CD4-positive, alpha-beta T cell treated with Interferon gamma for 1 hour (primary cell): ENCODE measurements around the gene CYTH4.

Experiments used
- DNase-seq: peaks from one replicate; pipeline ENCODE4 v3.0.0-alpha.2; 2020

CYTH4 gene

GRCh38 chr22:37331856-37332536, 49.7 kb downstream of the CYTH4 start:
- DNase-seq, result no peak

DNA sequence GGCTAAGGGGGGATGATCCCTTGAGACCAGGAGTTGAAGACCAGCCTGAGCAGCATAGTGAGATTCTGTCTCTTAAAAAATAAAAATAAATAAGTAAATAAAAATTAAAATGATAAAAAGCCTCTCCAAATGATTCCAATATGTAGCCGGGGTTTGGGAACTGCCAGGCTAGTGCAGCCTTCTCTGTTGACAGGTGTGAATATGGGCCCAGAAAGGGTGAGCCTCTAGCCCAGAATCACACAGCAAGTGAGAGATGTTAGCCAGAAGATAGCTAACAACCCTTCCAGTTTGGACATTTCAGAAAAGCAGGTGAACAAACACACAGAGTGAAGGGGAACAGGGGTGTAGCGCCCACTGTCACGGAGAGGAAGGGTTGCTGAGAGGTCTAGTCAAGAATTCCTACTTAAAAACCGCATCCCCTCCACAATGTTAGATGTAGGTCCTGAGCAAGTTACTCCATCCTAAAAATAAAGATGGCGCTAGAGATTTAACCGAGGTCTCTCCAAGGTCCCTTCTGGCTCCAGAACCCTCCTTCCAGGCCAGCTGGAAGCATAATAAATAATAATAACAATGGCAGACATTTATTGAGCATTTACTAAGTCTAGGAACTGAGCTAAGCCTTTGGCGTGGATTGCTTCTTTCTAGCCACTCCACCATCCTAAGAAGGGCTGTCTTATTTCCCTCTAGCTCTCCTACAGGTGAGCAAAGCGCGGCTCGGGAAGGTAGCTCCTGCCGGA, 51.6 kb downstream of the CYTH4 start:
- DNase-seq, result no peak

DNA sequence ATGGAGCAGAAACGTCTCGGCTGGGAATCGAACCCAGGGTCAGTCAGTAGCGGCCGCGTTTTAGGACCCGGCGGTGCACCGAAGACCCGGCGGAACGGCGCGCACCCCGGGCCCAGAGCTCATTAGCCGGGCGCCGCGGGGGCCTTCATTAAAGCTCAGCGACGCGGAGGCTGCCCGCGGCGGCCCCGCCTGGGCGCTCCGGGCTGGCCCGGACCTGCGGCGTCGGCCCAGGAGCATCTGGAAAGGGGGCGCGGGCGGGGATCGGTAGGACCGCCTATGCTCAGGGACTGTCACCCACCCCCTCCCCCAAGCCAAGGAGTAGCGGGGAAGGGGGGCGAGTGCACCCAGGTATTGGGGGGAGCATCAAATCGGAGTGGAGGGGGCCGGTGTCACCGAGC, 52.2 kb downstream of the CYTH4 start:
- no peak for DNase-seq

GRCh38 chr22:37334859-37335805, 52.8 kb downstream of the CYTH4 start:
- no peak for DNase-seq

GRCh38 chr22:37335806-37336199, 53.5 kb downstream of the CYTH4 start:
- no peak for DNase-seq

GRCh38 chr22:37336579-37336978, 54.3 kb downstream of the CYTH4 start:
- DNase-seq, result no peak

DNA sequence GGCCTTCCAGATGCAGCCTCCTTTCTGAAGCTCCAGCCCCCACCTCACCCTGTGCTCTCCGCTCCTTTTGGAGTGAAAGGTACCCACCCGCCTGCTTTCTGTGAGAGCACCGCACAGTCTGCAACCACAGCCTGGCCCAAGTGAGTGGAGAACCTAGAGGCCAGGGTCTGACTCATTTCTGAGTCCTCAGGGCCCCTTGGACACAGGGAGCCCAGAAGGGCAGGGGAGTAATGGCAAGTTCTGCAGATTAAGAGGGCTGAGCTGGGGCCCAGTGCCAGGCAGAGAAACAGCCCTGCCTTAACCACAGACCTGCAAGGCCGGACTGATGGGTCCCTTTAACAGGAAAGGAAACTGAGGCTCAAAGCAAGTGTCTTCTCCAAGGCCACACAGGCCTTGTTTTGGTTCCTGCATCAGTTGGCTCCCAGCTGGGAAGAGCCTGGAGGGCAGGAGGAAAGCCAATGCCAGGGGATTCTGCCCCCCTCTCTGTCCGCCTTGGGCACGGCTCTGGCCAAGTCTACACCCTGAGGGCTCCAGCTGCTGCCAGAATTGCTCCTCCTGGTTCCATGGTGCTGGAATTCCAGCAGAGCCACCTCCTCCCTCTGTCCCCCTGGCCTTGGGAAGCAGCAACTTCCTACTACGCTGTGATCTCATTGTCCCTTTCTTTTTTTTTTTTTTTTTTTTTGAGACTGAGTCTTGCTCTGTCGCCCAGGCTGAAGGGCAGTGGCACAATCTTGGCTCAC, 55.1 kb downstream of the CYTH4 start:
- DNase-seq, result no peak

DNA sequence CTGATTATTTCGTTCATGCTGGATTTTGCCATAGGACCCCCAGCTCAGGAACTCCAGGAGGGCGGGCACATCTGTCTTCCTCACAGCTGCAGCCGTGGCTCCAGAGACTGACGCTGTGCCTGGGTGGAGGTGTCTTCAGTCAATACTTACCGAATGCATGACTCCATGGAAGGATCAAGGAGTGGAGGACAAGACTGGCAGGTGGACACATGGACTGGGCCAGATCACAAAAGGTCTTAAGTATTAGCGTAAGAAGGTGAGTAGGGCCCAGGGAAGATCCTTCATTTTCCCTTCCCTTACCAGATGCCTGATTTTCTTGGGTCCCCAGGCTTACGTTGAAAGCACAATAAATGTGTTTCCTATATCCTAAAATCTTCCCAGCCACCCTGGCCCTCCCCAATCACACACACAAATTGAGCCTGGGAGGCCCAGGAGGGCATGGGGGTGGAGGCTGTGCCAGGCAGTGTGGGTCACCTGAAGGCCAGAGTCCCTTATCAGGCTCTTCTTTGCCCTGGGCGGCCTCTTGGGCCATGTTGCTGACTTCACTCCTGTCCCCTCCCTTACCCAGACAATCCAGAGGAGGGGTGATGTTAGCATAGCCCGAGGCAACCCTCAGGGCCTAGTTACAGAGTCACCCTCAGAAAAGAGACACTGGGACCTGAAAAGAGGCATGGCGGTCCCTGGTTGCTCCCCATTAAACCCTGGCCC, 56.4 kb downstream of the CYTH4 start:
- DNase-seq, result no peak

DNA sequence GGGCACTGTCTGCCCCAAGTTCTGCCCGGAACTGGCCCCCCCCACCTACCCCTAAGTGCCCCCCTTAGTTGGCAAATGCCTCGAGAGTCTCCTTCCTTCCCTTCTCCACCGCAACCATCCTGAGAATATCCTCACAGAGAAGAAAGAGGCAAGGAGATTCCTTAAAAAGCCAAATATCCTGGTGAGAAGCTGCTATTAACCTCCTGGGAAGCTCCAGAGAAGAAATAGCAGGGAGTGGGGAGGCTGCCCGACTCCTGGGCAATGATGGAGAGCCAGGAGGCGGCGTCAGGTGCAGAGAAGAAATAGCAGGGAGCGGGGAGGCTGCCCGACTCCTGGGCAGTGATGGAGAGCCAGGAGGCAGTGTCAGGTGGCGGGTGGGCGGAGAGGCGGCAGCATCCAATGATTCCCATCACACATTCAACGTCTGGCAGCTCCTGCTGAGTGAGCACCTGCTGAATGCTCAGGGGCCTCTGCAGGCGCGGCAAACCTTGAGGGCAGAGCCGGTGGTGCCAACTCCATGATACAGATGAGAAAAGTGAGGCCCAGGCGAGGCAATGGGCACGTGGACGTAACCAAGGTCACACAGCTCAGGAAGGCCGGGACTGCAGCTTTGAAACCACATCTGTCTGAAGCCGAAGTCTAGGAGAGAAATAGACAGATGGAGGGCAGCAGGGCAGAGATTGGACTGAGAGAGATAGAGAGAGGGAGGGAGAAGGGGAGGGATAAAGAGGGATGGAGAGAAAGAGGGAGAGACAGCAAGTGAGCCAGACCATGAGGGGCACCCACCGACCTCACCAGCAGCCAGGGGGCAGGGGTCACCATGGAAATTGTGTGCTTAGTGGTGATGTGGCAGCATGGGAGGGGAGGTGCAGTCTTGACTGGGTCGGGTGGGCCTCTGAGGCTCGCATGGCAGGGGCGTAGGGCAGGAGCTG, 58.3 kb downstream of the CYTH4 start:
- no peak for DNase-seq

GRCh38 chr22:37342065-37342464, 59.8 kb downstream of the CYTH4 start:
- DNase-seq, result no peak

- DNase-seq, result no peak
These were observed 61.0 kb downstream of the CYTH4 start for GRCh38 chr22:37343348-37343747.

- DNase-seq, result no peak
These were observed 61.8 kb downstream of the CYTH4 start for GRCh38 chr22:37343863-37344734.

GRCh38 chr22:37344735-37345449, 62.6 kb downstream of the CYTH4 start:
- DNase-seq, result no peak

- no peak for DNase-seq
These were observed 63.7 kb downstream of the CYTH4 start for GRCh38 chr22:37345863-37346504.

DNA sequence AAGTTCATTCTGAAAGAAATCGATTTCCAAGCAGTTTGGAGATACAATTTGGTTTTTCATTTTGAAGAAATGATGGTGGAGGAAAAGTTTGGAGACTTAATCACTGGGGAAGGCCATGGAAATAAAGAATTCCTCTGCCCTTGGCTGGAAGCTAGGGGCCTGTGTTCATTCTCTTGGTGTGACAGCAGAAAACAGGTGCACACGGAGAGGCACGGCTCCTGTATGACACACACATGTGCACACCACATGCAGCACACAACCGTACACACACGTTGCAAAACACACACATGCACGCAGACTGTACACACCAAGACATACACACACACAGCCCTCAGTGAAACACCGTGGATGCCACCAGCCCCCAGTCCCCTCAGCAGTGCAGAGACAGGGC, 64.2 kb downstream of the CYTH4 start:
- no peak for DNase-seq

GRCh38 chr22:37349043-37349814, 66.9 kb downstream of the CYTH4 start:
- DNase-seq, result no peak

- no peak for DNase-seq
These were observed 68.9 kb downstream of the CYTH4 start for GRCh38 chr22:37351232-37351631.

DNA sequence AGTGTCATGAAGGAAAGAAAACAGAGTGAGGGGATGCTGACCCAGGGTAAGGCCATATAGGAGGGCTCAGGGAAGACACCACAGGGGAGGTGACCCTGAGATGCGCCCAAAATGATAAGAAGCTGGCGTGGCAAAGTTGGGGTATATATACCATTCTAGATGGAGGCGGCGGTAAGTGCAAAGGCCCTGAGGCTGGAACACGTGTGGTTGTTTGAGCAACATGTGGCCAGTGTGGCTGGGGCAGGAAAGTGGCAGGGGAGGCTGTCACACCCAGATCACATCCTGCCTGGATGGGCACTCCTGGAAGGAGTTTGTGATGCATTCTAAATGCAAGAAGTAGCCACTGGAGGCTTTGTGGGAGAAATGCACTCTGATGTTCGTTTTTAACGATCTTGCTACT, 70.2 kb downstream of the CYTH4 start:
- DNase-seq, result no peak
